ENCODE results near the gene STAT5B. TPM values are rescaled to one million over a fixed set of nuclear protein-coding genes. Genes with fewer than 3 reads are reported as not detected.

Gene STAT5B
- total RNA-seq, 4 donors from 2014 or later = 52.7 to 105 (median 57.6) TPM

DNA sequence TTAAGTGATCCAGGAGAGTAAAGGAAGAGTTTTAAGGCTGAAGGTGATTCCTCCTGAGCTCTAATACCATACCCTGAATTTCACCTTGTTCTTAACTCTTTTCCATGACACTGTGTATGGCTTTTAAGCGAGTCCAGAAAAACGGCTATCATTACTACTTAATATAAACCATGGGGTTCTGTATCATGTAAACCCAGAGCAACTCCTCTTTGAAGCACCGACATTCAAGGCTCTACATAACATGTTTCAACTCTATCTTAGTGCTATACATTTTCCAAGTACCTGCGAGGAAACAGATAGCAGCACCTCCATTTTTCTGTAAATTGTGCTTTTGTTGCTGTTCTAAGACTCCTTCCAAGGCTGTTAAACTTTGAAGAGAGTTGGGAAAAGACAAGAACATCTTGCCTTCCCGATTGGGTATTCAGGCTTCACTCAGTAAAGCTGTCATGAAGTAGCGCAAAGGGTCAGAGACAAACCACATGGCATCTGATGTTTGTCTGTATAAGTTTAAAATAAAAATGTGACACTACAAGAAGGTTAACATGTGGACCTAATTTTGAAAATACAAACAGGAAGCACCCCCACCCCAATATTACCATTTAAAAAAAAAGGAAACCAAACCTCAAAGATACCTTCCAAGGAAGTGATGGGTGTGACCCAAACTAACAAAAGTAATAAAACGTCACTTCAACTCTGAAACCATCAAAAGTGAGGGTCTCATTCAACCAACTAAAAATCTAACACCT lies 3.9 kb downstream of the STAT5B start:
- no peak for DNase-seq (ENCODE audit: low spot score in 2 of 2)
- Histone ChIP-seq H3K4me3 (no peak overlapping the region), H3K4me1 (peaks cover 32% of the 10 kb centered on the region), H3K27ac (no peak overlapping the region), H3K27me3 (no peaks in the 10 kb centered on the region), H3K36me3 (no peaks in the 10 kb centered on the region), H3K9me3 (no peaks in the 10 kb centered on the region)
- WGBS = 78% methylated on average over 7 of the region's 7 CpGs
- TF ChIP-seq POLR2AphosphoS5 (IDR thresholded peaks at IDR 0.05) = no peak
- TF ChIP-seq EP300 (IDR thresholded peaks at IDR 0.05) = no peak
- TF ChIP-seq POLR2A (IDR thresholded peaks at IDR 0.05) = no peak
- TF ChIP-seq, protein P1, sequence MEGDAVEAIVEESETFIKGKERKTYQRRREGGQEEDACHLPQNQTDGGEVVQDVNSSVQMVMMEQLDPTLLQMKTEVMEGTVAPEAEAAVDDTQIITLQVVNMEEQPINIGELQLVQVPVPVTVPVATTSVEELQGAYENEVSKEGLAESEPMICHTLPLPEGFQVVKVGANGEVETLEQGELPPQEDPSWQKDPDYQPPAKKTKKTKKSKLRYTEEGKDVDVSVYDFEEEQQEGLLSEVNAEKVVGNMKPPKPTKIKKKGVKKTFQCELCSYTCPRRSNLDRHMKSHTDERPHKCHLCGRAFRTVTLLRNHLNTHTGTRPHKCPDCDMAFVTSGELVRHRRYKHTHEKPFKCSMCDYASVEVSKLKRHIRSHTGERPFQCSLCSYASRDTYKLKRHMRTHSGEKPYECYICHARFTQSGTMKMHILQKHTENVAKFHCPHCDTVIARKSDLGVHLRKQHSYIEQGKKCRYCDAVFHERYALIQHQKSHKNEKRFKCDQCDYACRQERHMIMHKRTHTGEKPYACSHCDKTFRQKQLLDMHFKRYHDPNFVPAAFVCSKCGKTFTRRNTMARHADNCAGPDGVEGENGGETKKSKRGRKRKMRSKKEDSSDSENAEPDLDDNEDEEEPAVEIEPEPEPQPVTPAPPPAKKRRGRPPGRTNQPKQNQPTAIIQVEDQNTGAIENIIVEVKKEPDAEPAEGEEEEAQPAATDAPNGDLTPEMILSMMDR (IDR thresholded peaks at IDR 0.05) = no peak

DNA sequence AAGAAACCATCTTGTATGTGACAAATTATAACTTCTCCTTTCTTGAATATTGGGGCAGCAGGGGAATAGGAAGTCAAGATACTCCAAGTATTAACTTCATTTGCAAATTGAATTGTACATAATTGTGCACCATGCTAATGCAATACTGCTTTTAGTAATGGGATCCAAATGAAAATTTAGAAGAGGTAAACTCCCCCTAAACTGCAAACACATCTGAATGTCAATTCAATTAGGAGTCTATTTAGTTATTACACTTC lies 4.5 kb downstream of the STAT5B start:
- no peak for TF ChIP-seq EP300 (IDR thresholded peaks at IDR 0.05)
- no peak for TF ChIP-seq POLR2A (IDR thresholded peaks at IDR 0.05)
- TF ChIP-seq POLR2AphosphoS5 (IDR thresholded peaks at IDR 0.05) = no peak
- TF ChIP-seq, protein P1 (IDR thresholded peaks at IDR 0.05) = no peak
- DNase-seq (ENCODE audit: low spot score in 2 of 2) = no peak
- Histone ChIP-seq H3K36me3 (no peaks in the 10 kb centered on the region), H3K9me3 (no peaks in the 10 kb centered on the region), H3K4me3 (no peak overlapping the region), H3K27me3 (no peaks in the 10 kb centered on the region), H3K4me1 (peaks cover 28% of the 10 kb centered on the region), H3K27ac (no peak overlapping the region)

DNA sequence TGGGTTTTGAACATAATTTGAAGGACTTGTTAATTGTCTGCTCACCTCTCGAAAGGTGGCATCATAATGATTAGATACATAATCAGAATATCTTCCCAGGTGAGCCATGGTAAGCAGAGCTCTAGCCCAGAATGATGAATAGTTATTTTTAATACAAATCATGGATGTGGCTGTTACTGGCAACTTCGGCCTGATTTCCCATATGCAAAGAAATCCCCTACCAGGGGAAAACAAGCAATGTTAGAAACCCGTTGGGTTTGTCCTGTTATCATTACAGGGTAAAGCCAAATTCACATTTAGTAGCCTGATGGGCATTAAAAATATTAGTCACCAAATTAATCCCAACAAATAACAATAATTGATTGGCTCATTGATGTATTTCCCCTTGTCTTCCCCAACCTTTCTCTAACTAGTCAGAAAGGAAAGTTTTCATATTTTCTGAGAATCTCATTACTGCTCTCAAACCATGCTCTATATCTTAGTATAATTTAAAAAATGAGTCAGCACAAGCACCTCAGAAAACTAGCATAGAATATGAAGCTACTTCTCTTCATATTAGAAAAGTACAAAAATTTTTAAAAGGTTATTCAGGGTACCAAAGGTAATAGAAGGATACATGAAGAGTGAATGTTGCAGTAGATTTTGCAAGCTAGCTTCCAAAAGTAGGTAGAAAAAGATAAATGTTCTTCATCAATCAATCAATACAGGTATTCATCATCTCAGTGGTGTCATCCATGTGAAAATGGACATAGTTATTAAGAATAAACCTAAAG lies 5.0 kb downstream of the STAT5B start:
- no peak for DNase-seq (ENCODE audit: low spot score in 2 of 2)
- H3K4me3 ChIP-seq = no peak overlapping the region
- peaks cover 27% of the 10 kb centered on the region for H3K4me1 ChIP-seq
- no peak overlapping the region for H3K27ac ChIP-seq
- WGBS = 84% methylated on average over 3 of the region's 3 CpGs
- TF ChIP-seq EP300 (IDR thresholded peaks at IDR 0.05) = no peak
- TF ChIP-seq, protein P1 (IDR thresholded peaks at IDR 0.05) = no peak
- TF ChIP-seq POLR2AphosphoS5 (IDR thresholded peaks at IDR 0.05) = no peak
- TF ChIP-seq POLR2A (IDR thresholded peaks at IDR 0.05) = no peak
- no peaks in the 10 kb centered on the region for H3K36me3 ChIP-seq
- H3K27me3 ChIP-seq = no peaks in the 10 kb centered on the region
- no peaks in the 10 kb centered on the region for H3K9me3 ChIP-seq

DNA sequence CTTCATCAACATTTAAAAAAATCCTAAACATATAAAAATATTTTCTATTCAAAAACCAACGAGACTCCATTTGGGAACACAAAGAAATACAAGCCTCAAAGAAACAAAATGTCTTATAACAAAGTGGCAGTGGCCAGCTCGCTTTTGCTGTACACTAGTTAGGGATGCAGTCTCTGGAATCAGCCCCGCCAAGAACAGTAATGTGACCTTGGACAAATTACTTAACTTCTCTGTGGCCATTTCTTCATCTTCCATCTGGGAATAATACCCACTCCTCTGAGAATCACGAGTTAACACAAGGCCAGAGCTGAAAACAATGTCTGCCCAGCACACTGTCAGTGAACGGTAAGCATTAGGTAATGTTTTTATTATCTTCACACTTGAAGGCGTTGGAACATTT lies 5.6 kb downstream of the STAT5B start:
- TF ChIP-seq POLR2AphosphoS5 (IDR thresholded peaks at IDR 0.05) (no peak), POLR2A (IDR thresholded peaks at IDR 0.05) (no peak), EP300 (IDR thresholded peaks at IDR 0.05) (no peak)
- TF ChIP-seq, protein P1 (IDR thresholded peaks at IDR 0.05) = no peak
- Histone ChIP-seq H3K4me1 (peaks cover 27% of the 10 kb centered on the region), H3K4me3 (no peak overlapping the region), H3K27ac (no peak overlapping the region), H3K9me3 (no peaks in the 10 kb centered on the region), H3K36me3 (no peaks in the 10 kb centered on the region), H3K27me3 (no peaks in the 10 kb centered on the region)
- WGBS = 78% methylated on average over 6 of the region's 6 CpGs
- DNase-seq (ENCODE audit: low spot score in 2 of 2) = no peak

DNA sequence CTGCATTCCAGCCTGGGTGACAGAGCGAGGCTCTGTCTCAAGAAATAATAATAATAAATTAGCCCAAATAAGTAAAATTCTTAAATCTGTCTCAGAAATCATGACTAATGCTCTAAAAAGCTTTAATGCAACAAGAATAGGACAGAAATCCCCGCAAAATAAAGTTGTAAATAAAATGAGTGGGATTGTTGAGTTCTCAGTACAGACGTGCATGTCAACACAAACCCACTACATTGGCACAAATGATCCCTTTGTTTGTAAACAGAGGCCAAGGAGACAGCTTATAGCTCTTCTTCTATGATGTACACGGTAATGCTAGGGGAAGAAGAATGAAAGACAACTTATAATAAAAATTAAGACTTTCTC lies 6.0 kb downstream of the STAT5B start:
- DNase-seq (ENCODE audit: low spot score in 2 of 2) = no peak
- no peak overlapping the region for H3K4me3 ChIP-seq
- H3K27ac ChIP-seq = no peak overlapping the region
- H3K4me1 ChIP-seq = peaks cover 24% of the 10 kb centered on the region
- H3K36me3 ChIP-seq = no peaks in the 10 kb centered on the region
- WGBS = 71% methylated on average over 4 of the region's 4 CpGs
- no peaks in the 10 kb centered on the region for H3K9me3 ChIP-seq
- TF ChIP-seq POLR2AphosphoS5 (IDR thresholded peaks at IDR 0.05) (no peak), EP300 (IDR thresholded peaks at IDR 0.05) (no peak), POLR2A (IDR thresholded peaks at IDR 0.05) (no peak)
- TF ChIP-seq, protein P1 (IDR thresholded peaks at IDR 0.05) = no peak
- no peaks in the 10 kb centered on the region for H3K27me3 ChIP-seq

All from suprapubic skin (tissue), 4 donors.